ENCODE results near the gene AUTS2.
"Not testable (repeated sequence)": the region's sequence is repeated elsewhere in the genome, so short reads cannot be mapped to it uniquely, and the experiment has no call there.

AUTS2 gene

DNA sequence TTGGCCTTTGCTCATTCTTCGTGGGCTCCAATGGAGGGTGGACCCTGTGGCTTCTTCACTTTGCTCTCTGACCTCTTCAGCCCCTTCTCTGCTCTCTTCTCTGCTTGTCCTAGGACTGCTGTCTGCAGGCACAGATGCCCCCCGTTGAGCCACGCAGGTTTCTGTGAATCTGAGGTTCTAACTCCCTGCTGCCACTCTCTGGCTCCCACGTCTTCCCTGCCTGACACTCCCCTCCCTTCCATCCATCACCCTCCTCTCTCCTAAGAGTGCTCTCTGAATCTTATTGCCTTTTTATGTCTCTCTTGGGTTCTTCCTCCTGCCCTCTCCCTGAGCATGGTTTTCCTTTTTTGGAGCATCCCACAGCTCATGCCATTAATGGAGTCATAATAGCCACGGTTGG lies 1034.1 kb downstream of the AUTS2 start:
- no peak for DNase-seq

DNA sequence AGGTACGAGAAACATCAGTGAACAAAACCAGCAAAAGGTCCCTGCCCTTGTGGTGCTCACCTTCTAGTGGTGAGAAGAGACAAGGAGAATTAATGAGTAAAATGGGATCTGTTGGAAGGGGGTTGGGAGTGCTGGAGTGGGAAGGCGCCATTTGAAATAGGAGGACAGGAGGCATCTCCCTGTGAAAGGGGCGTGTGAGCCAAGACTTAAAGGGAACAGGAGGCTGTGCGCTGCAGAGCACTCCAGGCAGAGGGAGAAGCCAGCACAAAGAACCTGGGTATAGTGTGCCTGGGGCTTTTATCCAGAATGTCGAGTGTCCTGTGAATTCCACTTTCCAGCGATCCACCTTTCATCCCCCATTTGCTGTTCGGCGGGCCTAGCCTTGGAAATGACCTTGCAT lies 1035.8 kb downstream of the AUTS2 start:
- DNase-seq, result no peak

DNA sequence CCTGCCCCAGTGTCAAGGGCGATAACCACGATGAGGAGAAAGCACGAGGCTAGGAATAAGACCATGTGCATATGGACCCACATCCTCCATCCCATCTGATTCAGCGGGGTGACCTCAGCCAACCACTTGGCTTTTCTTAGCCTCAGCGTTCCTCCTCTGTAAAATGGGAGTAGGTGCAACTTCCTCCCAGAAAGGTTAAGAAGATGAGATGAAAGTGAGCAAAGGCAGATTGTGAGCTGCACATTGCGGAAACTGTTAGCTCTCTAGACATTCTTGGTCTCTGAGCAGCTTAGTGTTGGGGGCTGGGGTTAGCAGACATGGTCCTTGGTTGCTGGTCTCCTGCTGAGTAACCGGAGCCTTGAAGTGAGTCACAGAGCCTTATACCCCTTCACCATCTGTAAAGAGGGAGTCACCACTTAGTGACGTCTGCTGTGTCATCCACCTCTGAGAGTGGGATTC lies 1036.4 kb downstream of the AUTS2 start:
- DNase-seq, result no peak

DNA sequence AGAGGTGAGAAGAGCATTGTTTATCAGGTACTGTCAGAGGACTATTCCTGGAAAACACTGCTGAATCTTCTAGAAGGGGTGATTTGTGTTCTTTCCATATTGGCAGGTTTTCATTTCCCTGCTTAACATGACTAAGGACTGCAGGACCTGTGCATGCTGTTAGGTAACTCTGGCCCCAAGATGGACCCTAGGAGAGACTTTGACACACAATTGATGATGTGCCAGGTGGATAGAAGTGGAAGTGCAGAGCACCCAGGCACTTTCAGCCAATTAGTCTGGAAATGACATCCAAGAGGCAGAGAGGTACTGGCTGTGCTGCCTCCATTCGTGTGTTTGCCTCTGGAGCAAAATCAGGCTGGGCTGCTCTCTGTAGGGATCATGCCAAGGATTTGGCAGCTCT lies 1037.4 kb downstream of the AUTS2 start:
- no peak for DNase-seq

DNA sequence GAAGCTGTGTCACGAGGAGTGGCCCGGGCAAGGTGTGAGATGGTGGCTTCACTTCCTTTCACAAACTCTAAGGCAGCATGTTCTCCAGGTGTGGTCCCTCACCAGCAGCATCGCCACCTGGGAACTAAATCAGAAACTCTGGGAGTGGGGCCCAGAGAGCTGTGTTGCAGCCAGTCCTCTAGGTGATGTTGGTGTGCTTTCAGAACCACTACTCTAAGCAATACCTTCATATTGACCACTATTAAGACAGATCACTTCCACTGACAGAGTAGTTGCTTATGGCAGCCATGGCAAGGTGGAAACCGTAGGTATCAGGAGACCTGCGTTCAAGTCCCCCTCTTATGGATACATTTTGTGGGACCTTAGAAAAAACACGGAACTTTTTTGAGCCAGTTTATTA lies 1037.9 kb downstream of the AUTS2 start:
- DNase-seq, result no peak

DNA sequence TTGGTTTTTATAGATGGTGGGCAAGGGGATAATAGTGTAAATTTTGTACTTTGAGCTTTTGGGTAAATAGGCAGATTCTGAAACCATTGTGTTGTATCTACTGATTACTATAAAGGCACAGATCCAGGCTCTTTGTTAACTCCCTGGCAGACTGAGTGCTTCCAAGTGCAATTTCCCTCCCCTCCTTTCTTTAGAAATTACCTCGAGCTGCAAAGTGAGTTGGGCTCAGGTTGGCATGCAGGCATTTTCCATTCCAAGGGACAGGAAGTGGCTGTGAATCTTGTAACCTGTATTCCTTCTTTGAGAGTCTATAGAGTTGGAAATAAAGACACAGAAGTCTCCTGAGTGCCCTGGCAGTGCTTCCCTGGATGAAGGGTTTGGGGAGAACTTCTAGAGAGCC lies 1039.5 kb downstream of the AUTS2 start:
- DNase-seq, result no peak

DNA sequence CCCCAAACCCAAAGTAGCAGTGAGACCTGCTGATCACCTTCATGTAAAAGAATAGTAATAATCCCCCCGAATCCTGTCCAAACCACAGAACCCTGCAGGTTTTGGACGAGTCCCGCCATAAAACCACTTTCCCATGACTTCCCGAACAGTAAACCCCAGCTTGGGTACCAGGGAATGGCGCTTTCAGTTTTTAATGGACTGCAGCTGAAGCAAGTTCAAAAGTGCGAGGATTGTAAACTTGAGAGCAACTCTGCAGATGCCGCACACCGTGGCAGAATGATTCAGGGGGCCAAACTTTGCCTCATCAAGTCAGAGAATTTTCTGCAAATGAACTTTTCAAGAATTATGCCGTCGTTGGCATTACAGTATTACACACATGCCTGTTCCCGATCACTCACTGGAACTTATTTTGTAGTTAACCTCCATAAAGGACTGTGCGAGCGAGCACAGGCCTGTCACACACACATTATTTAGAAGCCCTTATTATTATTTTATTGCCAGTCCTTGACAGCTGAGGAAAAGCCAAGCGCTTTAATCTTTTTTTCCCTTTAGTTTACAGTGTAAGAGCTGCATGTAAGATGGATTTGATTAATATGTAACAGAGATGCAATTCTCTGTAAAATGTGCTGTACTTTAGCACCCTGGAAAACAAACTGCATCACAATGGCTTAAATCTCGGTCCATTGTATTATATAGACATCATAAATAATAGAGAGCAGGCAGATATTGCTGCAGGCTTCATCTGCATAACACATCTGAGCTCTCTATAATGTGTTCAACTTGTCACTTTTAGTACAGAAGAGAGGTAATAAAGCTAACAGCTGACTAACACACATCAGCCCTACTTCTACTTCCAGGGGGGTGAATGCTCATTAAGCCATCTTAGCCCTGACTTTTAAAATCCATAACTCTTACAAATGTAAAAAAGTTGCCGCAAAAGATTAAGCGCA lies 1040.2 kb downstream of the AUTS2 start:
- no peak for DNase-seq

DNA sequence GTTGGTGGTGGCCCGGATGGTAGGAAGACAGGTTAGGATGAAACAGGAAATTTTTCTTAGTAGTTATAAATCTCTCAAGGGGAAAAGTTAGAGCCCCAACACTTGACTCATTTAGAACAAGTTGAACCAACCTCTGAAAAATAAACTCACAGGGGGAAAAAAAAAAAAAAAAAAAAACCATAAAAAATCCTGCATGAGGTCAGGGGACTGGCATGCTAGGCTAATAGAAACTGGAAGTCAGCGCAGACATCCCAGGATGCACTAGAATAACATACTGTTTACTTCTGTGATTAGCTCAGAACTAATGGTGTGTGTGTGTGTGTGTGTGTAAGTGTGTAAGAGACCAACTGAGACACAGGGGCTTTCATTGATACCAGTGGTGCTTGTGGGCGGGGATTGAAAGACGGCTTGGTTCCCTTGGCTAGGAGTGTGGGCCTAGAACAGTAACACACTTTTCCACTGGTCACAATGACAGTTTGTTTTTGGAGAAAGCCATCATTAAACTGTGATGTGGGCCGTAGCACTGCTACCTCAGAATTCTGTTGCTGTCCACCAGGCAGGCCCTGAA lies 1042.1 kb downstream of the AUTS2 start:
- no peak for DNase-seq

DNA sequence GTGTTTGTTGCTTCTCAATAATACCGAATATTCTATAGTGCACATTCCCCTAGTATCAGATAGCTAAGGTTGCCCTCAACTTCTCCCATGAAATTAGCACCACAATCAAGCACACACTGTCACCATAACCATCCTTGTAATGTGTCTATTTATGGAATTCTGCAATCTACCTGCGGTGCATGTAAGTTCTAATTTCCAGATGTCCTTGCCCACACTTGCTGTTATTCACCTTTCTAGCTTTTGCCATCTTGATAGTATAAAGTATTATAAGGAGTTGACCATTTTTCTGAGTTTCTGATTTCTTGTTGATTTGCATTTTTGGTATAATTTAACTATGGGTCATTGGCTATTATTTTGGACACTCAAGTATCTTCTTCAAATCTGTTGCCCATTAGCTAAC lies 1043.6 kb downstream of the AUTS2 start:
- no peak for DNase-seq

DNA sequence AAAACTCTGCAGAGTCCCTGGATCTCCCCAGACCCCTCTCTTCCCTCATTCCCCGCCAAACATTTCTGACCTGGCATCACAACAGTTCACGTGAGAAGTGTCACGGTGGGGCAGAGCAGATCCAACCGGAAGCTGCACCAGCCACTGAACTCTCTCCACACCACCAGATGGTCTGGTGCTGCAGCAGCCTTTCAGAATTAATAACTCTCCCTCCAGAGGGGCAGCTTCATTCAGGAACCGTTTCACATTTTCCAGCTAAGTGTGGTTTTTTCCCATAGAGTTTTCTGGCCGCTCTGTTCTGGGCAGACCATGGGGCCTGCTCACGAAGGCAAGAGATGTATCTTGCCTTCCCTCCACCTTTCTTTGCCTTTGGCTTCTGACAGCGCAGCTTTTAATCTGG lies 1047.0 kb downstream of the AUTS2 start:
- DNase-seq, result no peak

DNA sequence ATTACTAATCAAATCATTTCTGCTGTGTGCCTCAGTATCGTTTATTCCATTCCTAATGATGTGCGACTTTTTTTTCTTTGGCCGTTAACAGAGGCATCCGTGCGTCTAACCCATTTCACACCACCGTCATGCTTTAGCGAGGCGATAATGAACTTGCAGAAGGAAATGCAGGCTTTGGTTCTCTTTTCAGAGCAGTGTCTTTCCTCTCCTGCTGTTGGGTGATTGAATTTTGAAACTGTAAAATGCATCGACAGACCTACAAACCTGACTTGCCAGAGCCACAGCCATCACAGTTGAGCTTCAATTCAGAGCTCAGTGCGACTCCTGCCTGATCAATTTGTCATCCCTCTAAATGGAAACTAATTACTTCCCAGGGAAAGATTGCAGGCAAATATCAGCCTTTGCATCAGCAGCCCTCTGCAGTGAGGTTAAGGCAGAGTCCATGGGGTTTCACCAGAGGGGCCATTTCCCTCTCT lies 1047.6 kb downstream of the AUTS2 start:
- no peak for DNase-seq

DNA sequence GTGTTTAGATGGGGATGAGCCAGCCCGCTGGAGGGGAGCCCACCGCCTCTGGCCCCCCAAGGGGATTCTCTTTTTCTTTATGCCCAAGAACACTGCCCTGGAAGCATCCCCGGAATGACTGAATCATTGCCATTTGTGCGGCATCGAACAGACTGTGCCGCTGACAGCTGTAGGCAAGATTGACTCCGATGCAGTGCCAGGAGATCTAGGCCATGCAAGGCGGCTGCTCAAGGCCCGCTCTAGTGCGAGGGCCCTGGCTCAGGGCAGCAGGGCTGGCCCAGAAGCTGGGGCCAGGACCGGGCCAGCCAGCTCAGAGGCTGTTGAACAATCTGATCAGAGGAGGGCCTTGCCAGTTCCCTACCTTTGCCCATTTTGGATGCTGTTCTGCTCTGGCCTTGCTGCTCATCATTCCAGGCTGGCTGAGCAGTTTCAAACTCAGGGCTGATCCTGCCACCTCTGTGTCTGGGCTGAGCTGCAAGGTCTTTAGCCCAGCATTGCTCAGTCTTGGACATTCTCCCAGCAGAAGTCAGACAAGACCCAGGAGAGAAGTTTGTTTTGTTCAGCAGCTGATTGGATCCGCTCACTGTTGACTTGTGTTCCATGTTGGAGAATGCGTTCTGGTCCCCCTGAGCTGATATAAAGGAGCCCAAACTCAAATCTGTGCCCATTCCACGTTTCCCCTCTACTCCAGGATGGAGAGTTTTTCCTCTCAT lies 1048.4 kb downstream of the AUTS2 start:
- DNase-seq, result no peak

DNA sequence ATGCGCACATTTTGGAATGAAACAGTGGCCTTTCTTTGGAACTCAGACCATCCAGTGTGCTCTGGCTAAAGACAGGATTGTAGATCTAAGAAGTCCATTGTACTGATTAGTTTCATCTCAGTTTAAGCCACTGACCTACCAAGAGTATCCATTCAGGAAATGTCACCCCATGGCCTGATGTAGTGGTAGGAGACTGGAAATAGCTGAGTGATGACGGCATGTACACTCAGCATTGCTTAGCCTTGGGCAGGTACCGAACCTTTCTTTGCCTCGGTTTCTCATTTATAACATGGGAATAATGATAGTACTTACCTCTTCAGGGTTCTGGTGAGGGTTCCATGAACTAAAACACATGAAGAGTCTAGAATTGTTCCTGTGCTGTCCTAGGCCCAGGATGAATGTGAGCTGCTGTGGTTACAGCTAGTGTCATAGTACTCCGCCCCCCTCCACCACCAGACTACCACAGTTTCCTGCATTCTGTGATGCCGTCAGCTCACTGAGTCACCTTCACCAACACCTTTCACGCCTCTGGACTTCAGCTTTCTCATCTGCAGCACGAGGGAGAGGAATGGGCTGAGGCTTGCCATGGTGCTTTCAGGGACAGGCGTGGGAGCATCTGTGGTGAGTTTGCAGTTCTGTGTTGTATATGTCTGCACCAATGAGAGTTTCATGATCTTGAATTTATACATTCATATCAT lies 1049.7 kb downstream of the AUTS2 start:
- DNase-seq, result no peak

DNA sequence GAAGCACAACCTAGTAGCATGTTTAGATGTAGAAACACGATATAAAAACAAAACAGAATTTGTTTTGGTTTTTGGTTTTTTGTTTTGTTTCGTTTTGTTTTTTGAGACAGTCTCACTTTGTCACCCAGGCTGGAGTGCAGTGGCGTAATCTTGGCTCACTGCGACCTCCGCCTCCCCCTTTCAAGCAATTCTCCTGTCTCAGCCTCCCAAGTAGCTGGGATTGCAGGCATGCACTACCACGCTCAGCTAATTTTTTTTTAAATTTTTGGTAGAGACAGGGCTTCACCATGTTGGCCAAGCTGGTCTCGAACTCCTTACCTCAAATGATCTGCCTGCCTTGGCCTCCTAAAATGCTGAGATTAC lies 1050.2 kb downstream of the AUTS2 start:
- DNase-seq, result not testable (repeated sequence)

DNA sequence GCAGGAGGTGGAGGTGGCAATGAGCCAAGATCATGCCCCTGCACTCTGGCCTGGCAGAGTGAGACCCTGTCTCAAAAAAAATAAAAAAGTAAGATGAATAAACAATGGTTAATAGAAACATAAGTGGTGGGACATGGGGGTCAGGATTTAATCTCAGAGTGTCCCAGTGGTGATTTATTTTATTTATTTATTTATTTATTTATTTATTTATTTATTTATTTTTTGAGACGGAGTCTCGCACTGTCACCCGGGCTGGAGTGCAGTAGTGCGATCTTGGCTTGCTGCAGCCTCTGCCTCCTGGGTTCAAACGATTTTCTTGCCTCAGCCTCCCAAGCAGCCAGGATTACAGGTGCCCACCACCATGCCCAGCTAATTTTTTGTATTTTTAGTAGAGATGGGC lies 1051.0 kb downstream of the AUTS2 start:
- no peak for DNase-seq

DNA sequence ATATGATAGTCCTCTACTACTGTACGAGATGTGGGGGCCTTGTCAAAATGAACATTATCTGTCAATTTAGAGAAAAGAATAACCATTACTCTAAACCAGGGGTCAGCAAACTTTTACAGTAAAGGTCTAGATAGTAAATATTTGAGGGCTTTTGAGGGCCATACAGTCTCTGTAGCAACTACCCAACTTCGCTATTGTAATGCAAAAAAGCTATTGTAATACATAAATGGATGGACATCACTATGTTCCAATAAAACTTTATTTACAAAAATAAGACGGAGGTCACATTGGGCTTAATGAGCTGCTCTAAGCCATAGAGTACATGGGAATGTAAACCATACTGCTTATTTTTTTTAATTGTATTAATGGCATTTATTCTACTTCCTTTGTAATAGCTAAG lies 1055.9 kb downstream of the AUTS2 start:
- no peak for DNase-seq

DNA sequence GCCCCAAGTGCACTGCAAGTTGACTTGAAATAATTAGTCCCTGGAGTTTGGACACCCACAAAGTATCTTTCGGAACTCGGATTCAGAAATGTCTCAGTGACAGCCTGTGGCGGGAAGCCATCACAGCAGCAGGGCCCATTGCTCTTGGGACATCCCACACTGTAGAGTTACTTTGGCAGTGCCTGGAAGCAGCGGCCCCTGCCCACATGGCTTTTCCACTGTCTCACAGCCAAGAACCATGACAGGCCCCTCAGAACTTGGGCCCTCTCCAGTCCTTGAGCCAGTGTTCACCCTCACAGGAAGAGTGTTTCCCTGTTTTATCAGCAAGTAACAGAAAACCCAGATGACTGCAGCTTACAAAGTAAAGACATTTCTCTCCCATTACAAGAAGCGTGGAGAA lies 1056.7 kb downstream of the AUTS2 start:
- no peak for DNase-seq

DNA sequence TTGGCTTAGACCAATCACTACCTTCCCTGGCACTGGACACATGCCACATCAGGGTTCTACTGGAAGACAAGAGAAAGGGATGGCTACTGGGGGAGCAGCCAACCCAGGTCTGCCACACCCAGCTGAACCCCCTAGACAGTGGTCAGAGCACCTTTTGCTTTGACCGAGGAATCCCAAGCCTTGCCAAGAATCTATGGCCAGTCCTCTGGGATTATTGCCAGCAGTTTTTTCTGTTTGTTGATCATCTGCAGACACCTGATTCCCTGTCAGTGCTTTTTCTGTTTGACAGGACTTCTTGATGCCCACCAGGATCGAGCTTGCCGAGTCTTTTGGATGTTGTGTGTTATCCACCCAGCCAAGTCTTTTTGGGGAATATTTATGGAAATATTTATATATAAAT lies 1057.4 kb downstream of the AUTS2 start:
- no peak for DNase-seq

DNA sequence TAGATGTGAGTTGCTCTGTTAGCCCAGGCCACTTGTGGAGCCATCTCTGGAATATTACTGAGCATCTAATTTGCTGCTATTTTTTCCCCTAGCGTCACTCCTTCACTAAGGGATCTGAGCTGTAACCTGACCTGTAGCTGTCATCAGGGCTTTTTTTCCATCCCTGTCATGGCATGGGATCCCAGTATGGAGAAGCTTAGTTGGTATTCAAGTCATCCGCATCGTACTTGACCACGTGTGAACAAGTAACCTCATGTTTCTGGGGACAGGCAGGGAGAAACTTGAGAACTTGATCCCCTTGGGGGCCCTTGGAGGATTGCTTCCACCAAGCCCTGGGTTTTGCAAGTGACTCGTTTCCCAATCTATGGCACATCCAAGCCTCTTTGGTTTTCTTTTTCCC lies 1059.3 kb downstream of the AUTS2 start:
- DNase-seq, result no peak

DNA sequence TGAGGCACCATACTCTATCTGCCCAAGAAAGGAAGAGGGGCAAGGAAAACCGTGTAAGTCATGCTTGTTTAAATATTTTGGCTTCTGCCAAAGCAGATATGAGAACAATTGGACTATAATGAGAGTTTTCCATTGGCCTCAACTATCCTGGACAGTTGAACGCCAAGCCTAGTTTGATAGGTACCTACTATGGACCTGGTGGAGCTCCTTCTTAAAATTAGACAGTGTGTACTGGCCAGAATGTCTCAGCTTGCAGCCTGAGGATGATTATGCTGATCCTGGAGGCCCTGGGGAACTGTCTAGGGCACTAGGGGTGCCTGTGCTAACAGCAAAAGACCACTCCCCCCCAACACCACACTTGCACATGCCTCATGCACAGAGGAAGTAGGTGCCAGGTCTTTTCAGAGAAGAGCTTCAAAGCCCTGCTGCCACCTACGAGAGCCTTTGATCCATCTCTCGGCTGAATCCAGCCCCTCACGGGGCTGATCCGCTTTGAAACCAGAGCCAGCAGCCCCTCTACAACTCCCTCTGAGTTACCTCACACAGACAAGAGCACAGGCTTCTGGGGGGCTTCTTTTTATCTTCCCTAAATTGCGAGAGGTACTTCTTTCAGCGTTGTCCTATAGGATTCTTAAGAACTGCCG lies 1059.8 kb downstream of the AUTS2 start:
- DNase-seq, result no peak

DNA sequence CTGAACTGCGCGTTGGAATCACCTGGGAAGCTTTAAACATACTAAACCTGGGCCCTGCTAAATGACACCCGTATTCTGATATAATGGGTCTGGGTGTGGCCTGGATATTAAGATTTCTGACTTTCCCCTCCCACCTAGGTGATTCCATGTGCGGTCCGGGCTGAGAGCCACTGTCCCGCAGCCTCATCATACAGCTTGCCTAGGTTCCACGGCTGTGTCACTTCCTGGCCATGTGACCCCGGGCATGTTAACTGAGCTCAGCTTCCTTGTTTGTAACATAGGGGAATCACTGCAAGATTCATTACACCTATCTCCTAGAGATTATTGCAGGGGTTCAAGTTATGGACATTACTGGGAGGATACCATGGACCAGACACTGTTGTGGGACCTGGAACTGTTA lies 1061.0 kb downstream of the AUTS2 start:
- DNase-seq, result no peak

DNA sequence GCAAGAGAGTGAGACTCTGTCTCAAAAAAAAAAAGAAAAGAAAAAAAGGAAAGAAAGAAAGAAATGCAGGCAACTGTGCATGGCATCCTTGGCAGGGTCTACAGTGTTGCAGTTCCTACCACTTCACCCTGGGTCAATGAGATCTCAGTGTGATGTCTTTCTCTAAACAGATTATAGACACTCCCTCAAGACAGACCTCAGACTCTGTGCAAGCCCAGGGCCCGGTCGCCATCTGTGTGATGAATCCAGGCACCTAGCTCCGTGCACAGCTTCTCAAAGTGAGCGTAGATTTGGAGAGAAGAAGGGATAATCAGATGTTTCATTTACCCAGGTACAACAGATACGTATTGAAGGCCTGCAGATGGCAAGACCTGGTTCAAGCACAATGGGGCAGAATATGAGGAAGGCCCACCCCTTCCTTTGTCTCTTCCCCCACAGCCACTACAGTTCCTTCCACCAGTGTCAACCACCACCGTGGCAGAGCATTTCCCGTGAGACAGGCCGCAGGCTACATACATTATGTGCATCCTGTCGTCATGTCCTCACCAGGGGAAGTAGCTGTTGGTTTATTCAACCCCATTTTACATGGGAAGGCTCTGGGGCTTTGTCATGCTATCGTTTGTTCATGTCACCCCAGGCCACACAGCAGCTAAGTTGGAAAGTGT lies 1062.0 kb downstream of the AUTS2 start:
- DNase-seq, result no peak
